ENCODE data around the gene MBNL1. TPM values are rescaled to one million over a fixed set of nuclear protein-coding genes. Genes with fewer than 3 reads are reported as not detected.
A peak's percentile ranks its signal among the peaks of the same experiment; 100 is the strongest.

The MBNL1 gene
- total RNA-seq, 6 experiments from 2014 or later, result 49.9 to 89.6 (median 63.2) TPM

DNA sequence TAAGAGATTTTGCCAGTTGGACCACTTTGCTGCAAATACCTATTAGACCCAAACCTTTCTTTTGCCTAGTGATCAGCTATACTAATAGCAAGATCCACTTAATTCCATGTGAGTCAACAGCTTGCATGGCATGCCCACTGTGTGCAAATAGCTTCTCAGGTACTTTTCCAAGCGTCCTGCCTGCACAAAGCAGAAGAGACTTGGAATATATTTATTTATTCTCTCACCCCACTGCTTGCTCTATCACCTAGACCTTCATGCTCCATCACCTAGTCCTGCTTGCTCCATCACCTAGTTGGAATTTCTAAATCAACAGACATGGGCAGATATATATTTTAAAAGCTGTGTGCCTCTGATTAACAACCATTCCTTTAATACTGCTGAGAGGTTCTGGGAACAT lies 47.6 kb downstream of the MBNL1 start:
- Histone ChIP-seq H3K9me3 (no peaks in the 10 kb centered on the region), H3K36me3 (no peaks in the 10 kb centered on the region), H3K27ac (peak overlapping the region; percentile 26 to 59 (median 42)), H3K27me3 (no peaks in the 10 kb centered on the region), H3K4me3 (no peak overlapping the region), H3K4me1 (peaks cover 0 to 45% (median 10%) of the 10 kb centered on the region in 4 donors)
- intact Hi-C loops (cut with DNase I), result no loop called here
- TF ChIP-seq POLR2A (IDR thresholded peaks at IDR 0.05), result no peak
- TF ChIP-seq, protein P1, sequence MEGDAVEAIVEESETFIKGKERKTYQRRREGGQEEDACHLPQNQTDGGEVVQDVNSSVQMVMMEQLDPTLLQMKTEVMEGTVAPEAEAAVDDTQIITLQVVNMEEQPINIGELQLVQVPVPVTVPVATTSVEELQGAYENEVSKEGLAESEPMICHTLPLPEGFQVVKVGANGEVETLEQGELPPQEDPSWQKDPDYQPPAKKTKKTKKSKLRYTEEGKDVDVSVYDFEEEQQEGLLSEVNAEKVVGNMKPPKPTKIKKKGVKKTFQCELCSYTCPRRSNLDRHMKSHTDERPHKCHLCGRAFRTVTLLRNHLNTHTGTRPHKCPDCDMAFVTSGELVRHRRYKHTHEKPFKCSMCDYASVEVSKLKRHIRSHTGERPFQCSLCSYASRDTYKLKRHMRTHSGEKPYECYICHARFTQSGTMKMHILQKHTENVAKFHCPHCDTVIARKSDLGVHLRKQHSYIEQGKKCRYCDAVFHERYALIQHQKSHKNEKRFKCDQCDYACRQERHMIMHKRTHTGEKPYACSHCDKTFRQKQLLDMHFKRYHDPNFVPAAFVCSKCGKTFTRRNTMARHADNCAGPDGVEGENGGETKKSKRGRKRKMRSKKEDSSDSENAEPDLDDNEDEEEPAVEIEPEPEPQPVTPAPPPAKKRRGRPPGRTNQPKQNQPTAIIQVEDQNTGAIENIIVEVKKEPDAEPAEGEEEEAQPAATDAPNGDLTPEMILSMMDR (IDR thresholded peaks at IDR 0.05), result no peak
- WGBS (ENCODE audit: insufficient coverage, low coverage, low lambda C conversion rate, missing lambda C conversion rate), result 70% methylated on average over 1 of the region's 1 CpG
- ATAC-seq, result no peak
- no peak for DNase-seq

DNA sequence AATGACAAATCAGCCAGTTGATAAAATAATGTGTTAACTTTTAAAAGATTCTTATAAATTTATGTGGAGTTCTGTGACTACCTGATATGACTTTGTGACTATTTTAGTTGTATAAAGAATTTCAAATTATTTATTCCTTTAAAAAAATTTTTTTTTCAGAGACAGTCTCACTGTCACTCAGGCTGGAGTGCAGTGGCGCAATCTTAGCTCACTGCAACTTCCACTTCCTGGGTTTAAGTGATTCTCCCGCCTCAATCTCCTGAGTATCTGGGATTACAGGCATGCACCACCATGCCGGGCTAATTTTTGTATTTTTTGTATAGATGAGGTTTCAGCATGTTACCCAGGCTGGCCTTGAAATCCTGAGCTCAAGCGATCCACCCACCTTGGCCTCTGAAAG lies 48.5 kb downstream of the MBNL1 start:
- H3K9me3 ChIP-seq, result no peaks in the 10 kb centered on the region
- peaks cover 0 to 53% (median 11%) of the 10 kb centered on the region in 4 donors for H3K4me1 ChIP-seq
- H3K36me3 ChIP-seq, result no peaks in the 10 kb centered on the region
- H3K4me3 ChIP-seq, result no peak overlapping the region
- ATAC-seq (no peak), DNase-seq (no peak)
- intact Hi-C loops (cut with DNase I), result no loop called here
- 63% methylated on average over 4 of the region's 4 CpGs for WGBS (ENCODE audit: insufficient coverage, low coverage, low lambda C conversion rate, missing lambda C conversion rate)
- no peak overlapping the region for H3K27ac ChIP-seq
- no peaks in the 10 kb centered on the region for H3K27me3 ChIP-seq
- TF ChIP-seq, protein P1 (IDR thresholded peaks at IDR 0.05), result no peak
- TF ChIP-seq POLR2A (IDR thresholded peaks at IDR 0.05), result no peak

DNA sequence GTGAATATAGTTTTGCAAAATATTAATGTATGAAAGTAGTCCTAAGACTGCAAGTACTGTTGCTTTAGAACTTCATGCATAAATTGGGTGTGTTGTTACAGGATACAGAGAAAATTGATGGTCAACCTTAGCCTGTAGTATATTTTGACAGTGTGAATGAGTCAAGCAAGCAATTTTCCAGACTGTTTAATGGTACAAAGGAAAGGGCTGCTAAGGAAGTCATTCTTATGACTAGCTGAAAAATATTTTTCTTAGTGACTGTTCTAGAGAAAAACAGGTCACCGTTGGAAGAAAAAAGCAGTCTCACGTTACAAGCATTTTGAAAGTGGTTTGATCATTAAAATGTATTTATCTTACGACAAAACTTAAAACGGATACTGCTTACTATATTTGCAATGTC lies 49.2 kb downstream of the MBNL1 start:
- TF ChIP-seq, protein P1 (IDR thresholded peaks at IDR 0.05), result no peak
- no peak for TF ChIP-seq POLR2A (IDR thresholded peaks at IDR 0.05)
- intact Hi-C loops (cut with DNase I), result no loop called here
- no peaks in the 10 kb centered on the region for H3K9me3 ChIP-seq
- DNase-seq (no peak), ATAC-seq (no peak)
- H3K36me3 ChIP-seq, result no peaks in the 10 kb centered on the region
- H3K4me3 ChIP-seq, result no peak overlapping the region
- no peaks in the 10 kb centered on the region for H3K27me3 ChIP-seq
- no peak overlapping the region for H3K27ac ChIP-seq
- 58% methylated on average over 4 of the region's 4 CpGs for WGBS (ENCODE audit: insufficient coverage, low coverage, low lambda C conversion rate, missing lambda C conversion rate)
- H3K4me1 ChIP-seq, result peaks cover 0 to 60% (median 11%) of the 10 kb centered on the region in 4 donors

DNA sequence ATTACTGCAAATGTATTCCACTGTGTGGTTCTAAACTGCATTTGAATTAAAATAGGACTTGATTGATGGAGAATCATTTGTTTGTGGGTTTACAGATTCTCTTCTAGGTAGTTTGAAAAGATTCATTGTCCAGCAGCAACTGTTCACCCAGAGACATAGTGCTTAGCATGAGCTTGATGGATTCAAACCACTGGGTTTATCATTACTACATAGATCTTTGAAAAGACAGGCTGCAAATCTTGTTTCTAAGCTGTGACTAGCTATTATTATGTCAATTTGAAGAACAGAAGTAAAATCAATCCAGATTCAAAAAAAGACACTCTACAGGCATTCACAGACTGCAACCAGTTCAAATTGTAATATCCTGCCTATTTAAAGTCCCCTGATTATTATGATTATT lies 49.8 kb downstream of the MBNL1 start:
- no peak overlapping the region for H3K27ac ChIP-seq
- H3K36me3 ChIP-seq, result no peaks in the 10 kb centered on the region
- TF ChIP-seq POLR2A (IDR thresholded peaks at IDR 0.05), result no peak
- TF ChIP-seq, protein P1 (IDR thresholded peaks at IDR 0.05), result no peak
- DNase-seq (no peak), ATAC-seq (no peak)
- peaks cover 0 to 60% (median 14%) of the 10 kb centered on the region in 4 donors for H3K4me1 ChIP-seq
- intact Hi-C loops (cut with DNase I), result no loop called here
- no peaks in the 10 kb centered on the region for H3K9me3 ChIP-seq
- no peak overlapping the region for H3K4me3 ChIP-seq
- no peaks in the 10 kb centered on the region for H3K27me3 ChIP-seq

DNA sequence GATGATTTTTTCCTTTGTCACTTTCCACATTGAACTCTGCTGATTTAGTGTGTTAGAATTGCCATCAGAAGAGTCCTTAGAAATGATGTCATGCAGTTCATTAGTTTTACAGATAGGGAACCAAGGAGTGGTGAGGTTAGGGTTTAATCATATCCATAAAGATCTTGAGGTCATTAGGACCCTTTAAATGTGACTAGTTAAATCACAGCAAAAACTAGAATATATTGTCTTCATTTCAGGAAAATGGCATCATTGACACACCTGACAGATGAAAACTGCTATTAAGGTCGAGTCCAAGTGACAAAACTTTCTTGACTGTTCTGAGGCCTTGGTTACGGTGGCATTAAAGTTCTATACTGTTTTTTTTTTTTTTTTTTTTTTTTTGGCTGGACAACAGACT lies 50.5 kb downstream of the MBNL1 start:
- Histone ChIP-seq H3K9me3 (no peaks in the 10 kb centered on the region), H3K4me3 (no peak overlapping the region), H3K36me3 (no peaks in the 10 kb centered on the region), H3K27ac (no peak overlapping the region), H3K4me1 (peaks cover 0 to 57% (median 8%) of the 10 kb centered on the region in 4 donors), H3K27me3 (no peaks in the 10 kb centered on the region)
- DNase-seq, result no peak
- intact Hi-C loops (cut with DNase I), result no loop called here
- TF ChIP-seq, protein P1 (IDR thresholded peaks at IDR 0.05), result no peak
- TF ChIP-seq POLR2A (IDR thresholded peaks at IDR 0.05), result no peak
- ATAC-seq, result no peak
- 94% methylated on average over 2 of the region's 2 CpGs for WGBS (ENCODE audit: insufficient coverage, low coverage, low lambda C conversion rate, missing lambda C conversion rate)
